Spleen (tissue), 7 donors: Measurements from ENCODE around the gene LAMTOR4.

ENCODE experiments used
- POLR2A ChIP-seq, 3 donors: fragments of 450-650 bp; IDR thresholded peaks; one replicate each; pipeline ENCODE4 v1.5.1; 2017; ENCODE audit warnings: antibody characterized with exemption in 3 of 3, mild to moderate bottlenecking in 1 of 3
- POLR2AphosphoS5 ChIP-seq, 3 donors: sonication (generic); formaldehyde crosslinking; IDR thresholded peaks; one replicate each; pipeline ENCODE4 v1.5.1; 2017; ENCODE audit warnings: antibody characterized with exemption in 3 of 3
- TF ChIP-seq, protein P1 (sequence below), 11 experiments: fragments of 200-600 bp in 7 of 11; fragments of 450-650 bp in 4 of 11; sonication (generic) in 4 of 11; IDR thresholded peaks in 8 of 11; conservative IDR thresholded peaks in 3 of 11; 1 replicate in 7 of 11; 2 replicates in 4 of 11; pipeline versions ENCODE4 v1.4.0 to v1.8.0; 2016 to 2021; ENCODE audit warnings: antibody characterized with exemption in 11 of 11, inconsistent platforms in 4 of 11, mild to moderate bottlenecking in 1 of 11
- donor health status: DM: no; HTN: no; CAD: no; lungs with moderate emphysema.
- donor health status: DM: no; HTN: no; CAD: no.
- donor health status: DM: no; HTN: no; CAD: no.

DNA sequence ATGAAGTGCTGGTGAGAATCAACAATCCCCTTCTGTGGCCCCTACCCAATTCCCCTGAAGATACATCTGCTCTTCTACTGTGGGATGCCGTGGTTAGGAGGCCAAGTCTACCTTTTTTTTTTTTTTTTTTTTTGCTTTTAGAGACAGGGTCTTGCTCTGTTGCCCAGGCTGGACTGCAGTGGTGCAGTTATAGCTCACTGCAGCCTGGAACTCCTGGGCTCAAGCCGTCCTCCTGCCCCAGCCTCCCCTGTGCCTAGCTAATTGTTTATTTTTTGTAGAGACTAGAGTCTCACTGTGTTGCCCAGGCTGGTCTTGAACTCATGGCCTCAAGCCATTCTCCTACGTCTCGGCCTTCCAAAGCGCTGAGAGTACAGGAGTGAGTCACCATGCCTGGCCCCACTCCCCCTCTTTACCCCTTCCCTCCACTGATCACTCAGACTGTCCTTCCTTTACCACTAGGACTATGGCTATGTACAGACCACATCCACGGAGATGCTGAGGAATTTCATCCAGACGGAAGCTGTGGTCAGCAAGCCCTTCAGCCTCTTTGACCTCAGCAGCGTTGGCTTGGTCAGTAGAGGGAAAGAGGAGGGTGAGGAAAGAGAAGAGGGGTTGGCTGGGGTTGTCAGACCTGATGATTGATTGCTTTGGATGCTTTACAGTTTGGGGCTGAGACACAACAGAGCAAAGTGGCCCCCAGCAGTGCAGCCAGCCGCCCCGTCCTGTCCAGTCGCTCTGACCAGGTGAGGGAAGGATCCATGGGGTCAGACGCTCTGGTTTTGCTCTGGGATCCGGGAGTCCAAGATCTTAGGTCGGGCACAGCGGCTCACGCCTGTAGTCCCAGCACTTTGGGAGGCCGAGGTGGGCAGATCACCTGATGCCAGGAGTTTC lies 45.5 kb upstream of the LAMTOR4 start:
- TF ChIP-seq POLR2A (IDR thresholded peaks at IDR 0.05) (no peak), POLR2AphosphoS5 (IDR thresholded peaks at IDR 0.05) (no peak)
- TF ChIP-seq, protein P1, sequence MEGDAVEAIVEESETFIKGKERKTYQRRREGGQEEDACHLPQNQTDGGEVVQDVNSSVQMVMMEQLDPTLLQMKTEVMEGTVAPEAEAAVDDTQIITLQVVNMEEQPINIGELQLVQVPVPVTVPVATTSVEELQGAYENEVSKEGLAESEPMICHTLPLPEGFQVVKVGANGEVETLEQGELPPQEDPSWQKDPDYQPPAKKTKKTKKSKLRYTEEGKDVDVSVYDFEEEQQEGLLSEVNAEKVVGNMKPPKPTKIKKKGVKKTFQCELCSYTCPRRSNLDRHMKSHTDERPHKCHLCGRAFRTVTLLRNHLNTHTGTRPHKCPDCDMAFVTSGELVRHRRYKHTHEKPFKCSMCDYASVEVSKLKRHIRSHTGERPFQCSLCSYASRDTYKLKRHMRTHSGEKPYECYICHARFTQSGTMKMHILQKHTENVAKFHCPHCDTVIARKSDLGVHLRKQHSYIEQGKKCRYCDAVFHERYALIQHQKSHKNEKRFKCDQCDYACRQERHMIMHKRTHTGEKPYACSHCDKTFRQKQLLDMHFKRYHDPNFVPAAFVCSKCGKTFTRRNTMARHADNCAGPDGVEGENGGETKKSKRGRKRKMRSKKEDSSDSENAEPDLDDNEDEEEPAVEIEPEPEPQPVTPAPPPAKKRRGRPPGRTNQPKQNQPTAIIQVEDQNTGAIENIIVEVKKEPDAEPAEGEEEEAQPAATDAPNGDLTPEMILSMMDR (IDR thresholded peaks at IDR 0.05 in 8 of 11, conservative IDR thresholded peaks at IDR 0.05 in 3 of 11) = no peak
